Naive thymus-derived CD8-positive, alpha-beta T cell (primary cell): ENCODE measurements around the gene INO80E. TPM values are rescaled to one million over a fixed set of nuclear protein-coding genes. Genes with fewer than 3 reads are reported as not detected.

Experiments used
- ATAC-seq, 2 donors: fragments of 150-1000 bp; cut with Tn5 transposase in 1 of 2; sonication (Bioruptor Pico), chemical (Tn5 transposase) in 1 of 2; 1 replicate in 1 of 2; 2 replicates in 1 of 2; pipeline ENCODE4 v1.10.0; 2021; ENCODE audit warnings: mild to moderate bottlenecking in 2 of 2, moderate library complexity in 2 of 2
- POLR2A ChIA-PET: fragments of 350-600 bp; sonication (Branson Sonifier 250); formaldehyde crosslinking; loops from one replicate; lab custom pipeline; 2021; ENCODE audit warnings: antibody characterized with exemption; lab: Charles Lee
- DNase-seq, 10 donors: peaks; one replicate each; pipeline versions ENCODE4 v3.0.0 to v3.0.0-alpha.2; 2020 to 2022
- H3K27ac Mint-ChIP-seq, 10 donors: one replicate each; pipeline ENCODE4 v1.8.0; 2020 to 2022; ENCODE audit warnings: mild to moderate bottlenecking in 10 of 10, mixed read lengths in 10 of 10, moderate library complexity in 4 of 10, inconsistent platforms in 1 of 10
- H3K27me3 Mint-ChIP-seq, 5 donors: one replicate each; pipeline ENCODE4 v1.8.0; 2021 to 2022; ENCODE audit warnings: mixed read lengths in 5 of 5
- H3K36me3 Mint-ChIP-seq, 3 donors: one replicate each; pipeline ENCODE4 v1.8.0; 2020 to 2022; ENCODE audit warnings: mixed read lengths in 3 of 3, mild to moderate bottlenecking in 2 of 3, inconsistent platforms in 1 of 3
- H3K4me1 Mint-ChIP-seq, 4 donors: one replicate each; pipeline ENCODE4 v1.8.0; 2021 to 2022; ENCODE audit warnings: mixed read lengths in 4 of 4
- H3K4me3 Mint-ChIP-seq, 10 donors: one replicate each; pipeline ENCODE4 v1.8.0; 2020 to 2022; ENCODE audit warnings: mild to moderate bottlenecking in 10 of 10, mixed read lengths in 10 of 10, moderate library complexity in 6 of 10, inconsistent platforms in 1 of 10
- H3K9me3 Mint-ChIP-seq, 9 donors: one replicate each; pipeline ENCODE4 v1.8.0; 2020 to 2022; ENCODE audit warnings: mixed read lengths in 9 of 9, mild to moderate bottlenecking in 3 of 9, inconsistent platforms in 1 of 9, moderate library complexity in 1 of 9
- polyA plus RNA-seq, 3 donors: library from polyadenylated mRNA; unstranded; fragments of 300-500 nt; fragmentation: Illumina TruSeq; gene quantifications; one replicate each; pipeline ENCODE4 v1.2.3, GENCODE V29; 2021
- total RNA-seq, 8 experiments: library from RNA in 2 of 8; stranded (reverse) in 2 of 8; gene quantifications; one replicate each; pipeline ENCODE4 v1.2.3 and lab custom pipeline; 2021 to 2026

The INO80E gene
- total and polyA plus RNA-seq, 5 experiments from 2014 or later: 6.5 to 115 (median 8.9) TPM

GRCh38 chr16:30049871-30050270, 53.8 kb downstream of the INO80E start:
- no peak for DNase-seq
- POLR2A ChIA-PET: interaction anchor here (0.6 to 0.7 kb wide), 2 partner anchors 46 to 368 kb away, joined by 3 read pairs; partner anchors contain the start of gene YPEL3
- Mint-ChIP-seq H3K4me1 (peaks cover 10 to 18% (median 14%) of the 10 kb centered on the region in 4 donors), H3K27me3 (peaks cover 0 to 6% (median 2%) of the 10 kb centered on the region in 5 donors), H3K4me3 (no peak overlapping the region), H3K36me3 (no peaks in the 10 kb centered on the region), H3K27ac (no peak overlapping the region), H3K9me3 (no peaks in the 10 kb centered on the region)
- ATAC-seq: no peak

- DNase-seq (no peak), ATAC-seq (no peak)
- Mint-ChIP-seq H3K9me3 (no peaks in the 10 kb centered on the region), H3K4me3 (peak overlapping the region in 8 of 10 donors; percentile 48 to 76 (median 68)), H3K27ac (peak overlapping the region in 4 of 10 donors; percentile 42 to 77 (median 52)), H3K27me3 (peaks cover 0 to 3% (median 0%) of the 10 kb centered on the region in 5 donors), H3K36me3 (no peaks in the 10 kb centered on the region), H3K4me1 (peaks cover 9 to 21% (median 19%) of the 10 kb centered on the region in 4 donors)
- POLR2A ChIA-PET: interaction anchor here (0.6 to 0.9 kb wide), 5 partner anchors 14 to 724 kb away, joined by 3 to 4 read pairs (median 3); partner anchors contain the start of gene ALDOA
Measured at GRCh38 chr16:30051518-30051917, 55.5 kb downstream of the INO80E start.

- no peaks in the 10 kb centered on the region for H3K9me3 Mint-ChIP-seq
- peaks cover 9 to 21% (median 19%) of the 10 kb centered on the region in 4 donors for H3K4me1 Mint-ChIP-seq
- ATAC-seq (peak; percentile 81 to 83), DNase-seq (peak; percentile 71 to 93 (median 84))
- peak overlapping the region; percentile 84 to 91 (median 86) for H3K4me3 Mint-ChIP-seq
- H3K36me3 Mint-ChIP-seq: no peaks in the 10 kb centered on the region
- POLR2A ChIA-PET: interaction anchor here (0.6 to 2.2 kb wide), 10 partner anchors 10 to 349 kb away, joined by 3 to 21 read pairs (median 3); partner anchors contain the start of genes ALDOA and CORO1A
- H3K27me3 Mint-ChIP-seq: peaks cover 0 to 3% (median 0%) of the 10 kb centered on the region in 5 donors
- peak overlapping the region in 7 of 10 donors; percentile 29 to 90 (median 59) for H3K27ac Mint-ChIP-seq
Measured at GRCh38 chr16:30052671-30053372, 56.8 kb downstream of the INO80E start.

- Mint-ChIP-seq H3K4me3 (peak overlapping the region; percentile 64 to 91 (median 81)), H3K9me3 (no peaks in the 10 kb centered on the region), H3K4me1 (peaks cover 9 to 21% (median 19%) of the 10 kb centered on the region in 4 donors), H3K27ac (peak overlapping the region in 6 of 10 donors; percentile 44 to 87 (median 76)), H3K36me3 (no peaks in the 10 kb centered on the region), H3K27me3 (peaks cover 0 to 3% (median 0%) of the 10 kb centered on the region in 5 donors)
- ATAC-seq (peak; percentile 22 to 46), DNase-seq (no peak)
- POLR2A ChIA-PET: interaction anchor here (0.6 to 2.2 kb wide), 10 partner anchors 10 to 350 kb away, joined by 3 to 21 read pairs (median 3); partner anchors contain the start of genes ALDOA and CORO1A
Measured at GRCh38 chr16:30053376-30054015, 57.5 kb downstream of the INO80E start.

GRCh38 chr16:30054451-30054850, 58.4 kb downstream of the INO80E start:
- Mint-ChIP-seq H3K27me3 (peaks cover 0 to 3% (median 0%) of the 10 kb centered on the region in 5 donors), H3K36me3 (no peaks in the 10 kb centered on the region), H3K4me3 (peak overlapping the region in 9 of 10 donors; percentile 20 to 76 (median 65)), H3K27ac (peak overlapping the region in 2 of 10 donors; percentile 67 to 69), H3K4me1 (peaks cover 9 to 21% (median 19%) of the 10 kb centered on the region in 4 donors), H3K9me3 (no peaks in the 10 kb centered on the region)
- ATAC-seq (no peak), DNase-seq (no peak)
- POLR2A ChIA-PET: interaction anchor here (1.4 to 2.2 kb wide), 2 partner anchors 9 to 11 kb away, joined by 9 to 21 read pairs; partner anchors contain the start of gene ALDOA

- H3K27me3 Mint-ChIP-seq: peaks cover 0 to 3% (median 0%) of the 10 kb centered on the region in 5 donors
- DNase-seq: peak in 5 of 10 donors; percentile 26 to 39 (median 36)
- H3K4me3 Mint-ChIP-seq: peak overlapping the region in 9 of 10 donors; percentile 19 to 70 (median 56)
- no peaks in the 10 kb centered on the region for H3K36me3 Mint-ChIP-seq
- peak; percentile 69 to 76 for ATAC-seq
- H3K4me1 Mint-ChIP-seq: peaks cover 9 to 21% (median 19%) of the 10 kb centered on the region in 4 donors
- H3K27ac Mint-ChIP-seq: peak overlapping the region in 4 of 10 donors; percentile 29 to 69 (median 68)
- POLR2A ChIA-PET: interaction anchor here (0.7 to 1.4 kb wide), 6 partner anchors 9 to 1218 kb away, joined by 3 to 9 read pairs (median 4); partner anchors contain the start of gene ALDOA
- H3K9me3 Mint-ChIP-seq: no peaks in the 10 kb centered on the region
Measured at GRCh38 chr16:30054959-30055553, 59.0 kb downstream of the INO80E start.

Other genes starting within 250 kb of the INO80E start
- not detected for gene ZG16, start 218.0 kb upstream of the INO80E start, total RNA-seq
- gene ZG16, start 218.0 kb upstream of the INO80E start, polyA plus RNA-seq: not detected
- gene KIF22, start 205.5 kb upstream of the INO80E start, total RNA-seq: 10 to 100 TPM; 79.6 to 84.6 TPM
- 10 to 100 TPM; 36.9 to 45.4 (median 39.6) TPM for gene KIF22, start 205.5 kb upstream of the INO80E start, polyA plus RNA-seq
- 100 to 1,000 TPM; 278 to 282 TPM for gene MAZ, start 189.7 kb upstream of the INO80E start, total RNA-seq
- 10 to 100 TPM; 50.3 to 74.6 (median 58.8) TPM for gene MAZ, start 189.7 kb upstream of the INO80E start, polyA plus RNA-seq
- 1 to 10 TPM; 1.5 to 1.6 TPM for gene PRRT2, start 184.0 kb upstream of the INO80E start, total RNA-seq
- gene PRRT2, start 184.0 kb upstream of the INO80E start, polyA plus RNA-seq: under 1 TPM in 2 of 3 donors, not detected in 1; 0.14 to 0.21 TPM
- 10 to 100 TPM; 31.3 to 35.9 TPM for gene PAGR1, start 180.1 kb upstream of the INO80E start, total RNA-seq
- gene PAGR1, start 180.1 kb upstream of the INO80E start, polyA plus RNA-seq: 10 to 100 TPM; 51.4 to 57.5 (median 55.5) TPM
- gene MVP, start 175.8 kb upstream of the INO80E start, total RNA-seq: 100 to 1,000 TPM; 123 to 132 TPM
- 100 to 1,000 TPM; 120 to 160 (median 134) TPM for gene MVP, start 175.8 kb upstream of the INO80E start, polyA plus RNA-seq
- 10 to 100 TPM; 73.7 to 74.5 TPM for gene CDIPT, start 133.0 kb upstream of the INO80E start, total RNA-seq
- 10 to 100 TPM; 79.6 to 95.7 (median 91.3) TPM for gene CDIPT, start 133.0 kb upstream of the INO80E start, polyA plus RNA-seq
- under 1 TPM in 1 of 2 experiments, not detected in 1; 0.21 TPM for gene SEZ6L2, start 96.7 kb upstream of the INO80E start, total RNA-seq
- gene SEZ6L2, start 96.7 kb upstream of the INO80E start, polyA plus RNA-seq: not detected
- not detected for gene ASPHD1, start 95.8 kb upstream of the INO80E start, total RNA-seq
- not detected for gene ASPHD1, start 95.8 kb upstream of the INO80E start, polyA plus RNA-seq
- 10 to 100 TPM; 65.4 to 75.9 TPM for gene KCTD13, start 70.0 kb upstream of the INO80E start, total RNA-seq
- 1 to 10 TPM; 5.4 to 10.0 (median 8.4) TPM for gene KCTD13, start 70.0 kb upstream of the INO80E start, polyA plus RNA-seq
- gene TMEM219, start 34.2 kb upstream of the INO80E start, total RNA-seq: 10 to 100 TPM; 63.1 to 74.0 TPM
- 100 to 1,000 TPM; 157 to 179 (median 174) TPM for gene TMEM219, start 34.2 kb upstream of the INO80E start, polyA plus RNA-seq
- gene TAOK2, start 22.4 kb upstream of the INO80E start, total RNA-seq: 10 to 100 TPM; 40.8 to 42.6 TPM
- 1 to 10 TPM; 2.6 to 6.6 (median 2.8) TPM for gene TAOK2, start 22.4 kb upstream of the INO80E start, polyA plus RNA-seq
- gene HIRIP3, start 624 bp upstream of the INO80E start, total RNA-seq: 10 to 100 TPM; 15.3 to 16.6 TPM
- 10 to 100 TPM; 10.6 to 30.1 (median 18.7) TPM for gene HIRIP3, start 624 bp upstream of the INO80E start, polyA plus RNA-seq
- gene DOC2A, start 14.8 kb downstream of the INO80E start, total RNA-seq: not detected
- gene DOC2A, start 14.8 kb downstream of the INO80E start, polyA plus RNA-seq: not detected
- not detected for gene C16orf92, start 27.0 kb downstream of the INO80E start, total RNA-seq
- gene C16orf92, start 27.0 kb downstream of the INO80E start, polyA plus RNA-seq: not detected
- not detected for gene TLCD3B, start 35.0 kb downstream of the INO80E start, total RNA-seq
- not detected for gene TLCD3B, start 35.0 kb downstream of the INO80E start, polyA plus RNA-seq
- gene ALDOA, start 69.5 kb downstream of the INO80E start, total RNA-seq: 100 to 1,000 TPM; 580 to 594 TPM
- gene ALDOA, start 69.5 kb downstream of the INO80E start, polyA plus RNA-seq: 1,000 to 10,000 TPM in 1 of 3 donors, 100 to 1,000 TPM in 2; 798 to 1,176 (median 994) TPM
- 10 to 100 TPM; 82.8 to 83.4 TPM for gene PPP4C, start 79.8 kb downstream of the INO80E start, total RNA-seq
- gene PPP4C, start 79.8 kb downstream of the INO80E start, polyA plus RNA-seq: 100 to 1,000 TPM; 153 to 199 (median 161) TPM
- gene TBX6, start 95.7 kb downstream of the INO80E start, total RNA-seq: 1 to 10 TPM; 2.4 to 2.5 TPM
- under 1 TPM; 0.15 to 0.25 (median 0.25) TPM for gene TBX6, start 95.7 kb downstream of the INO80E start, polyA plus RNA-seq
- gene YPEL3, start 100.0 kb downstream of the INO80E start, total RNA-seq: 100 to 1,000 TPM; 254 to 264 TPM
- gene YPEL3, start 100.0 kb downstream of the INO80E start, polyA plus RNA-seq: 100 to 1,000 TPM; 201 to 301 (median 206) TPM
- 10 to 100 TPM; 19.8 to 25.0 TPM for gene GDPD3, start 117.3 kb downstream of the INO80E start, total RNA-seq
- gene GDPD3, start 117.3 kb downstream of the INO80E start, polyA plus RNA-seq: under 1 TPM in 1 of 3 donors, not detected in 2; 0.18 TPM
- gene MAPK3, start 127.0 kb downstream of the INO80E start, total RNA-seq: 10 to 100 TPM; 61.8 to 64.7 TPM
- gene MAPK3, start 127.0 kb downstream of the INO80E start, polyA plus RNA-seq: 1 to 10 TPM; 6.7 to 7.8 (median 7.8) TPM
- gene CORO1A, start 187.4 kb downstream of the INO80E start, total RNA-seq: 100 to 1,000 TPM; 881 to 897 TPM
- gene CORO1A, start 187.4 kb downstream of the INO80E start, polyA plus RNA-seq: 1,000 to 10,000 TPM; 1,262 to 1,424 (median 1,364) TPM
- gene BOLA2B, start 197.4 kb downstream of the INO80E start, total RNA-seq: 10 to 100 TPM; 66.6 to 73.1 TPM
- gene BOLA2B, start 197.4 kb downstream of the INO80E start, polyA plus RNA-seq: 100 to 1,000 TPM; 225 to 251 (median 237) TPM
- 10 to 100 TPM; 32.5 to 47.1 TPM for gene SLX1A, start 197.6 kb downstream of the INO80E start, total RNA-seq
- gene SLX1A, start 197.6 kb downstream of the INO80E start, polyA plus RNA-seq: 10 to 100 TPM; 35.6 to 60.2 (median 44.2) TPM
- 10 to 100 TPM; 26.9 to 29.4 TPM for gene SULT1A3, start 203.0 kb downstream of the INO80E start, total RNA-seq
- 1 to 10 TPM in 1 of 3 donors, under 1 TPM in 1, not detected in 1; 0.47 to 1.3 TPM for gene SULT1A3, start 203.0 kb downstream of the INO80E start, polyA plus RNA-seq